ENCODE results near the gene SRCIN1.

The SRCIN1 gene

GRCh38 chr17:38563362-38564253 is 42.1 kb downstream of the SRCIN1 start:
- DNase-seq (ENCODE audit: low spot score) = no peak

DNA sequence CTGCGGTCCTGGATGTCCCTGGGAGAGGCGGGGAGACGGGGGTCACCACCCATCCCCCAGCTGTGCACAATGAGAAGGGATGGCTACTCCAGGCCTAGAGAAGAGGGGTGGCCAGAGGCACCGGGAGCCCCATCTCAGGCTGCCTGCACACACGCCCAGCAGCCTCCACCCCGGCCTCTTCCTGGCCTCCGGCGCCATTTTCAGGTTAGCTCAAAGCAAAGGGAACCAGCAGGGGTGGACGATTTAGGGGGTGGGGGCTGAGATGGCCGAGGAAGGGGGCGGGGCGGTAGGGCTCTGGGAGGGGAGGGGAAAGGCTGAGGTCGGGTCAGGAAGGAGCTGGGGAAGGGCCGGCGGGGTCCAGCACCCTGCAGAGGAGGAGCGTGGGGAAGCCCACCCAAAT is 42.8 kb downstream of the SRCIN1 start:
- no peak for DNase-seq (ENCODE audit: low spot score)

- no peak for DNase-seq (ENCODE audit: low spot score)
Measured at GRCh38 chr17:38562215-38562569, 43.6 kb downstream of the SRCIN1 start.

DNA sequence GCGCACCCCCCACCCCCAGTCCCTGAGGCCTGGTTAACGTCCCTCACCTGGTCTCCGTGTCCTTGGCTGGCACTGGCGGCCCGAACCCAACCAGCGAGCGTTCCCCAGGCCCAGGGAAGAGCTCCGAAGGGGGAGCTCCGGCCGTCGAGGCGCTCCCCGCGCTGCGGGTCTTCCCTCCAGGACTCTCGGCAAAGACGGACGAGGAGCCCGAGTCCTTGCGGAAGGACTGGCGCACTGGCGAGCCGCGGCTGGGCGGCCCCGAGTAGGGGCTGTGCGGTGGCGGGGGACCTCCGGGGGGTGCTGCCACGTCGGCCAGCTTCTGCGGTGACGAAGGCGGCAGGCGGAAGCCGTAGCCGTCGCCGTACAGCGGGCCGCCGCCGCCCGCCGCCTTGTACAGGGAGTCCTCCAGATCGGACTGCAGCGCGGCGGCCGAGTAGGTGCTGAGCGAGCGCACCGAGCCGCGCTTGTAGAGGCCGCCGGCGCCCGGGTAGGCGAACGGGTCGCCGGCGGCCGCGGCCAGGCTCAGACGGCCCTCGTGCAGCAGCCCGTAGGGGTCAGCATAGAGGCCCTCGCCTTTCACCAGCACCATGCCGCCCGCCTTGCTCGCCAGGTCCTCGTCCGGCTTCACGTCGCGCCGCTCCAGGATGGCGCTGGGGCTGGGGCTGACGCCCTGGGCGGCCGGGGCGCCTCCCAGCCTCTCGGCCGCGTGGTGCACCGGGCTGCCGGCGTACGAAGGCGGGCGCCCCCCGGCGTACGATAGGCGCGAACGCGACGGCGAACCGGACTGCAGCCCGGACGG is 44.1 kb downstream of the SRCIN1 start:
- no peak for DNase-seq (ENCODE audit: low spot score)

GRCh38 chr17:38560503-38561318 is 45.0 kb downstream of the SRCIN1 start:
- no peak for DNase-seq (ENCODE audit: low spot score)

- DNase-seq (ENCODE audit: low spot score) = no peak
Measured at GRCh38 chr17:38559880-38560230, 45.9 kb downstream of the SRCIN1 start.

DNA sequence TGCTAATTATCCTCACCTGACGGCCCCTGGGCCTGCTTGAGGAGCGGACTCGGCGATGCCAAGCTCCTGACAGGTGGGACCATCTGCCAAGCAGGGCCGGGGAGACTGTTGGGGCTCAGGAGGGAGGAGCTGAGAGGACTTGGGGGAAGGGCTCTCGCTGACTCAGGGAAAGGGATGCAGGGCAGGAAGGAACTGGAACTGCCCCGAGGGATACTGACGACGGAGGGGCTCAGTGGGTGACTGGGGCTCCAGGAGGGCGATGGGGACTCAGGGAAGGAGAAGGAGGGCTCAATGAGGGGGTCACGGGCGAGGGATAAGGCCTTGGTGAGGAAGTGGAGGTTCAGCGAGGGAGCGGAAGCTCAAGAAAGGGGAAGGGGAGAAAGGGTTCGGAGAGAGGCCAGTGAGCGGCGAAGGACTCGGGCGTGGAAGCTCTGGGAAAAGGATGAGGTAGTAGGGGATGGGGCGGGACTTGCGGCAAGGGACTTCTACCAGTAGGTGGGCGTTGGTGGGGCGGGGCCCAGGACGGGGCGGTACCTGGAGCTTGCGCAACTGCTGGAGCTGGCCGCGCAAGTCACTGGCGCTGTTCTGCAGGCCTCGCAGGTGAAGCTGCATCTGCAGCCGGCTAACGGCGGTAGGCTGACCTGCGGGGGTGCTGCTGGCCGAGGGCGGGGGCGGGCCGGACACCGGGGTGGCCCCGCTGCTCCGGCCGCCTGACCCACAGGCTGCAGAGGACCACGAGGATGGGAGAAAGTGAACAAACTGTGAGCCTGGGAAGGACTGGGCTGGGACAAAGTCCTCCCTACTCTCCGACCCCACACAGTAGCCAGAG is 46.5 kb downstream of the SRCIN1 start:
- DNase-seq (ENCODE audit: low spot score) = no peak

DNA sequence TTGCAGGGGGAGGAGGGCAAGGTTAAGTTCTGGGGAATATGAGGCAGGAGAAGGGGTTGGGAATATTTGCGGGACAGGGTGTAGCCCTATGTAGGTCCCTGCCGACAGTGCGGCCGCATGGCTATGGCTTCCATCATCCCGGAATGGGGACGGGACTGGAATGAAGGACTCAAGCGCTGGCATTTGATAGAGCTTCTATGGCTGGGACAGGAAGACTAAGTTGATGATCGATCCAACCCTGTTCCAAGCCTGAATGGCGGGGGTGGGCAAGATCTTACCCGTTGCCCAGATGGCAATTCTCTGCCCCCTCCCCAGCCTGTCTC is 47.1 kb downstream of the SRCIN1 start:
- peak; percentile 37 for DNase-seq (ENCODE audit: low spot score)

DNA sequence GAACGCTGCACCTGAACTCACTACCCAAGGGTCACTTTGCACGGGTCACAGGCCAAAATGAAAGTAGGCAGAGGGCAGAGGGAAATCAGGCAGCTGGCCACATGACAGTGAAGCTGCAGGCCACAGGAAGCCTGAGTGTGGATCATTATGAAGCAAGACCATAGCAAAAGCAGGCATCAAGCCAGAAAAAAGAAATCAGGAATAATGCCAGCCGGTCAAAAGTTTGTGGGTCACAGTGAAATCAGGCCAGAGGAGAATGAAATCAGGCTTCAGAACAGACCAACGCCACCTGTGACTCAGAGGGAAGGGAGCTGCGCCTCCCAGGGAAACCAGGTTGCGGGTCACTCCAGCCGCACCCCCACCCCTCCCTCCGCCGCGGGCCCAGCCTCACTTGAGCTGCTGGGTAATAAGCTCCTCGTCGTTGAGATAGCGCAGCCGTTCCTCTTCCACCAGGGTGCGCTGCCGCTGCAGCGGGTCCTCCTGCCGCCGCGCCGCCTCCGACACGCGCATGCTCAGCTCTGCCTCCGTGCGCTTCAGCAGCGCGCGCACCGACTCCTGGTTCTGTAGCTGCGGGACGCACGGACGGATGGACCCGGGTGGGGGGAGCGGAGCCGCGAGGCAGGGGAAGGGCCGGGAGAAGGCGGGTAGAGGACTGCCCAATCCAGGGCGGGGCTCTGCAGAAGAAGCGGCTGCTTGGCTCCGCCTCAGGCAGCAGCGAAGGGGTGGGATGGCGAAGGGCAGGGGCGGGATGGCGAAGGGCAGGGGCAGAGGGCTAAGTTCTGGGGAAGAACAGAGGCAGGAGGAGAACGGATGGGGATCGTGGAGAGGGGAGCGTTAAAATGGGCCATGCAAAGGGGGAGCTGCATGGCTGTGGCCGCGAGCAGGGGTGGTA is 47.7 kb downstream of the SRCIN1 start:
- peak; percentile 91 for DNase-seq (ENCODE audit: low spot score)

DNA sequence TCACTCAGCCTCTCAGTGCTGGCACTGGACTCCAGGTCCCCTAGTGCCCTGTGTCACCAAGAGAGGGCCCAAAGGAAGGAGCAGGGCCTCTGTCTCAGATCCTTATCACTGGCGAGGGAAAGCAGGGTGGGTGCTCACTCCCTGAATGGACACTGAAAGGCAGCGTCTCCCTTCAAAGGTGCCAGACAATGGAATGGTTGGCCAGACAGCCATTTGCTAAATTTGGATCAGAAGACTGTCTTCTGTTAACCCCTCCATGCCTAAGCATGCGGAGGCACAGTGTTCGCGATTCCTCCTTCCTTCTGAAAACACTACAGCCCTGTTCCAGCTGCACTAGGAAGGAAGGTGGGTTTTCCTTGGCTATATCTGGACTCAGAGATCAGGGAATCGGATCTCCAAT is 48.4 kb downstream of the SRCIN1 start:
- DNase-seq (ENCODE audit: low spot score) = no peak

GRCh38 chr17:38556239-38556638 is 49.5 kb downstream of the SRCIN1 start:
- DNase-seq (ENCODE audit: low spot score) = no peak

GRCh38 chr17:38554430-38555350 is 51.1 kb downstream of the SRCIN1 start:
- no peak for DNase-seq (ENCODE audit: low spot score)

DNA sequence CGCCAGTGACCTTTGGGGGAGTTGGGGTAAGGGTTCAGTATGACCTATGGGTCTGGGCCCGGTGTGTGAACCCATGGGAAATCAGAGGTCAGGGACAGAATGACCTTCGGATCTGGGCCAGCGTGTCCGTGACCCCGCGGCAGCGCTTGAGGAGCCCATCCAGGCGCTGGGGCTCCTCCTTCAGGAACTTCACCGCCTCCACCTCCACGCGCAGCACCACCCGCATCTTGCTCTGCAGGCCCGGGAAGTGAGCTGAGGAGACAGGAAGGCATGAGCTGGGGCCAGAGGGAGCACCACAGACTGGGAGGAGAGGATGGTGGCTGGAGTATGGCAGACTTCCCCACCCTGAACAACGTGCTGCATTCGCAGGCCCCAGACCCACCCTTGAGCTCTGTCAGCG is 53.4 kb downstream of the SRCIN1 start:
- no peak for DNase-seq (ENCODE audit: low spot score)

GRCh38 chr17:38551121-38551520 is 54.6 kb downstream of the SRCIN1 start:
- no peak for DNase-seq (ENCODE audit: low spot score)

DNA sequence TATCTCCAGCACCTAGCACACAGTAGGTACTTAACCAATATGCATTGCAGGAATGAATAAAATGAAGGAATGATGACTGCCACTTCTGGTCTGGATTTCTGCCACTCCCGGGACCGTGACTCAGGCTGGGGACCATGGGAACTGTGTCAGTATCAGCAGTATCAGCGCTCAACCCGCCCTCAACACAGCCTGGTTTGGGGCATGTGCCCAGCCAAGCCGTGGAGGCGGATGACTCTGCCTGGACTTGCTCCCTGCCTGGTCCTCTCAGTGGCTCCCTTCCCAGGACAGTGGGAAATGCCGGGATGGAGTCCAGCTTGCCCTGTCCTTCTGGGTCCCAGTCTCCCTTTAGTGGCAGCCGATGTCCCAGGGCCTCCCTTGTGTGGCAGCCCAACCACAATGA is 55.1 kb downstream of the SRCIN1 start:
- DNase-seq (ENCODE audit: low spot score) = peak; percentile 53

DNA sequence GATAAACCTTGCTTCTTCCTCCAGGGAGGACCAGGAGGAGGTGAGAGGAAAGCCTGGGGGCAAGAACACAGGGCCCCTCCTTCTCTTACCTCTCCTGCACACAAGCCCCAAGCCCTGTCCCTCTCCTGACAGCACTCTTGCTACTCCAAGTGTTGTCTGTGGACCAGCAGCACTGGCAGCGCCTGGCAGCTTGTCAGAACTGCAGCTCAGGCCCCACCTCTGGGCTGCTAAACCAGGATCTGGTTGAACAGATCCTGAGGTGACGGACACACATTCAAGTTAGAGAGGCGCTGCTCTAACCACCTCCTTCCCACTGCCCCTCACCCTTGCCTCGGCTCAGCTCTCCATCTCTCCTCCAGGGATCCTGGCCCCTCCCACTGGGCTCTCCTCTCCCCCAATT is 56.5 kb downstream of the SRCIN1 start:
- no peak for DNase-seq (ENCODE audit: low spot score)

GRCh38 chr17:38547444-38547843 is 58.3 kb downstream of the SRCIN1 start:
- no peak for DNase-seq (ENCODE audit: low spot score)

- DNase-seq (ENCODE audit: low spot score) = no peak
Measured at GRCh38 chr17:38546396-38546795, 59.4 kb downstream of the SRCIN1 start.

GRCh38 chr17:38545531-38546225 is 60.1 kb downstream of the SRCIN1 start:
- no peak for DNase-seq (ENCODE audit: low spot score)

All from globus pallidus (tissue), 1 donor.